K562 (cell line): ENCODE measurements around the gene CENPN. TPM values are rescaled to one million over a fixed set of nuclear protein-coding genes. Genes with fewer than 3 reads are reported as not detected.

ENCODE experiments used
- ATAC-seq: fragments of 200-7000 bp; cut with Tn5 transposase; 3 replicates; pipeline ENCODE4 v1.9.1; 2020; ENCODE audit warnings: moderate library complexity
- BruUV-seq: library from RNA; stranded (reverse); fragments of 400-500 nt; replicated peaks from 2 replicates; lab custom pipeline; 2021; lab: Mats Ljungman, UMichigan
- CTCF ChIA-PET: fragments of 300-600 bp; formaldehyde crosslinking; extraction: SDS; loops from one replicate; lab custom pipeline; 2021; ENCODE audit warnings: low intra/inter-chr PET ratio; lab: Yijun Ruan, JAX
- POLR2A ChIA-PET: fragments of 300-600, 350-650 bp; sonication (Branson Sonifier 250); formaldehyde crosslinking; extraction: SDS; loops from one replicate; lab custom pipeline; 2021; ENCODE audit warnings: antibody characterized with exemption, inconsistent platforms; lab: Yijun Ruan, JAX
- DNase-seq, 4 experiments: peaks; one replicate each; pipeline versions ENCODE4 v3.0.0 to v3.0.0-alpha.2; 2011 to 2018; ENCODE audit warnings: low spot score in 3 of 4, mixed read lengths in 3 of 4; ENCODE audit errors: extremely low read depth in 1 of 4
- FAIRE-seq: peaks from 2 replicates; lab custom pipeline; 2011; peaks lifted over from hg19 to GRCh38; lab: Jason Lieb, UNC
- H2AFZ ChIP-seq: 2 replicates; pipeline ENCODE4 v1.6.0; 2011; ENCODE audit warnings: low read depth, low read length, control low read depth, inconsistent platforms
- H3K27ac ChIP-seq: fragments of 200-600 bp; 3 replicates; pipeline ENCODE4 v1.8.0; 2011; ENCODE audit warnings: low read depth, mild to moderate bottlenecking, control low read depth, inconsistent platforms, low read length, moderate library complexity, mixed read lengths; ENCODE audit errors: extremely low read depth
- H3K27me3 ChIP-seq, 2 experiments: fragments of 300-600 bp in 1 of 2; 2 replicates in 1 of 2; 3 replicates in 1 of 2; pipeline versions ENCODE4 v1.6.0 to v1.8.0; 2011; ENCODE audit warnings: inconsistent platforms in 2 of 2, low read length in 2 of 2, mild to moderate bottlenecking in 1 of 2, mixed read lengths in 1 of 2, moderate library complexity in 1 of 2; ENCODE audit not compliant: control insufficient read depth in 2 of 2, insufficient read depth in 2 of 2
- H3K36me3 ChIP-seq: fragments of 300-600 bp; 3 replicates; pipeline ENCODE4 v1.8.0; 2011; ENCODE audit warnings: mild to moderate bottlenecking, low read length, inconsistent platforms; ENCODE audit not compliant: control insufficient read depth, insufficient read depth
- H3K4me1 ChIP-seq, 2 experiments: fragments of 200-600 bp in 1 of 2; replicated peaks in 1 of 2; 2 replicates in 1 of 2; 3 replicates in 1 of 2; pipeline versions ENCODE4 v1.5.1 to v1.8.0; 2011; ENCODE audit warnings: inconsistent platforms in 2 of 2, low read length in 2 of 2, mild to moderate bottlenecking in 1 of 2, mixed read lengths in 1 of 2, moderate library complexity in 1 of 2; ENCODE audit not compliant: control insufficient read depth in 2 of 2, insufficient read depth in 2 of 2
- H3K4me2 ChIP-seq: 2 replicates; pipeline ENCODE4 v1.6.1; 2011; ENCODE audit warnings: low read length, control low read depth, inconsistent platforms, mixed read lengths; ENCODE audit not compliant: insufficient read depth
- H3K4me3 ChIP-seq: fragments of 200-600 bp; sonication (generic), shearing (Covaris generic); 2 replicates; pipeline ENCODE4 v1.5.1; 2016; ENCODE audit warnings: control low read depth, inconsistent platforms
- H3K79me2 ChIP-seq: fragments of 200-600 bp; 3 replicates; pipeline ENCODE4 v1.8.0; 2011; ENCODE audit warnings: low read length, inconsistent platforms; ENCODE audit not compliant: control insufficient read depth, insufficient read depth
- H3K9ac ChIP-seq, 2 experiments: 2 replicates each; pipeline versions ENCODE4 v1.6.0 to v1.6.1; 2011; ENCODE audit warnings: low read depth in 2 of 2, low read length in 2 of 2, control low read depth in 1 of 2, inconsistent platforms in 1 of 2, mild to moderate bottlenecking in 1 of 2, mixed read lengths in 1 of 2; ENCODE audit not compliant: insufficient read depth in 1 of 2
- H3K9me1 ChIP-seq: one replicate; pipeline ENCODE4 v1.6.0; 2011; ENCODE audit warnings: inconsistent platforms, mild to moderate bottlenecking, low read length, moderate library complexity; ENCODE audit not compliant: control insufficient read depth, insufficient read depth
- H3K9me3 ChIP-seq: replicated peaks from 2 replicates; pipeline ENCODE4 v1.5.1; 2011; ENCODE audit warnings: low read depth, low read length, inconsistent platforms; ENCODE audit not compliant: control insufficient read depth, insufficient read depth
- H4K20me1 ChIP-seq: replicated peaks from 2 replicates; pipeline ENCODE4 v1.6.1; 2011; ENCODE audit warnings: low read length, inconsistent platforms, mixed read lengths; ENCODE audit not compliant: control insufficient read depth, insufficient read depth
- AFF1 ChIP-seq, 2 experiments: fragments of 450-650 bp; IDR thresholded peaks; 2 replicates each; pipeline ENCODE4 v1.6.1; 2018; ENCODE audit warnings: mild to moderate bottlenecking in 2 of 2, low read depth in 1 of 2; ENCODE audit not compliant: partially characterized antibody in 2 of 2
- ATF3 ChIP-seq, 2 experiments: fragments of 450-650 bp in 1 of 2; sonication (generic) in 1 of 2; formaldehyde crosslinking in 1 of 2; IDR thresholded peaks in 1 of 2; conservative IDR thresholded peaks in 1 of 2; 2 replicates each; pipeline versions ENCODE4 v1.6.1 to v1.8.1; 2016 to 2023; ENCODE audit warnings: mild to moderate bottlenecking in 2 of 2, moderate library complexity in 2 of 2, inconsistent platforms in 1 of 2, missing genetic modification reagents in 1 of 2
- C11orf30 ChIP-seq: fragments of 450-650 bp; IDR thresholded peaks from 2 replicates; pipeline ENCODE4 v1.6.1; 2016; ENCODE audit warnings: low read depth, mild to moderate bottlenecking
- CREB3 ChIP-seq: fragments of 450-650 bp; conservative IDR thresholded peaks from 2 replicates; pipeline ENCODE4 v1.6.1; 2016; ENCODE audit warnings: missing genetic modification characterization, low read depth, mild to moderate bottlenecking, missing compliant biosample characterization, moderate library complexity
- CREM ChIP-seq: IDR thresholded peaks from 2 replicates; pipeline ENCODE4 v1.6.1; 2014; ENCODE audit warnings: antibody characterized with exemption, low read depth
- FOXP1 ChIP-seq: sonication (generic); formaldehyde crosslinking; IDR thresholded peaks from 2 replicates; pipeline ENCODE4 v1.8.0; 2022; ENCODE audit warnings: mild to moderate bottlenecking, missing genetic modification reagents
- GABPB2 ChIP-seq: fragments of 250-450 bp; sonication (Bioruptor Pico); conservative IDR thresholded peaks from 2 replicates; pipeline ENCODE4 v1.5.1; 2021; ENCODE audit warnings: mild to moderate bottlenecking
- KDM1A ChIP-seq, 2 experiments: fragments of 450-650 bp; IDR thresholded peaks; 2 replicates each; pipeline ENCODE4 v1.6.1; 2016; ENCODE audit warnings: mild to moderate bottlenecking in 2 of 2
- MEIS2 ChIP-seq: fragments of 450-650 bp; IDR thresholded peaks from 2 replicates; pipeline ENCODE4 v1.6.1; 2014; ENCODE audit warnings: mild to moderate bottlenecking; ENCODE audit not compliant: partially characterized antibody
- NFE2L1 ChIP-seq: fragments of 450-650 bp; IDR thresholded peaks from 2 replicates; pipeline ENCODE4 v1.6.1; 2016; ENCODE audit warnings: missing genetic modification characterization, low read depth, mild to moderate bottlenecking, missing compliant biosample characterization, moderate library complexity, borderline replicate concordance
- STAT5A ChIP-seq: IDR thresholded peaks from 2 replicates; pipeline ENCODE4 v1.6.1; 2012; ENCODE audit warnings: low read length, inconsistent platforms, borderline replicate concordance
- ZNF316 ChIP-seq: fragments of 450-650 bp; IDR thresholded peaks from 2 replicates; pipeline ENCODE4 v1.6.1; 2016
- WGBS: fragments of 100-300 bp; shearing (Covaris generic); methylation state at CpG from one replicate; pipeline ENCODE4 v1.1.6; 2016; ENCODE audit warnings: low coverage, mixed read lengths; ENCODE audit not compliant: insufficient coverage; ENCODE audit errors: missing lambda C conversion rate; 5-methylcytosine and 5-hydroxymethylcytosine counted together
- in situ Hi-C: fragments of 300-500 bp; cut with MboI; formaldehyde crosslinking; loops from 4 replicates; pipeline ENCODE4 v1.15.0; 2018; ENCODE audit warnings: inconsistent platforms, mixed read lengths
- intact Hi-C: fragments of 100-400 bp; cut with micrococcal nuclease; formaldehyde crosslinking; loops from 2 replicates; pipeline ENCODE4 v1.14.2; 2022
- polyA plus RNA-seq, 8 experiments: library from polyadenylated mRNA; depleted of rRNA in 4 of 8; stranded (reverse) in 5 of 8; unstranded in 3 of 8; fragments of >200 nt; fragmentation: Nextera tagmentation in 2 of 8; fragmentation: Illumina TruSeq in 1 of 8; extraction: Ambion mirVana in 2 of 8; extraction: Trizol in 1 of 8; gene quantifications; 2 replicates each; pipeline versions ENCODE4 v1.2.1 to v1.2.3, GENCODE V29; 2011 to 2014; ENCODE audit warnings: inconsistent platforms in 1 of 8, missing spikeins in 1 of 8
- total RNA-seq, 7 experiments: library from RNA; depleted of rRNA in 6 of 7; stranded (reverse); fragments of >200 nt in 6 of 7; fragmentation: Illumina TruSeq in 2 of 7; extraction: Trizol in 2 of 7; gene quantifications; 2 replicates each; pipeline versions ENCODE4 v1.2.1 to v1.2.3, GENCODE V29; 2011 to 2021; ENCODE audit warnings: low replicate concordance in 1 of 7

CENPN gene
- total and polyA plus RNA-seq, 9 of the 15 experiments (the other 6 are each of a cell fraction or from before 2014, with no cell fraction given): 92.3 to 384 (median 140) TPM

GRCh38 chr16:81036751-81037350, 29.8 kb downstream of the CENPN start:
- no peaks in the 10 kb centered on the region for H3K9me3 ChIP-seq
- no peaks in the 10 kb centered on the region for H3K27me3 ChIP-seq
- peak overlapping the region; percentile 90 for H3K4me2 ChIP-seq
- peak overlapping the region; percentile 72 for H3K27ac ChIP-seq
- DNase-seq (peak in 2 of 4 experiments; percentile 61 to 73), ATAC-seq (peak; percentile 66), FAIRE-seq (peak; percentile 77)
- ChIA-PET CTCF (interaction anchor here (0.6 to 1.3 kb wide), 2 partner anchors 40 to 68 kb away, joined by 5 read pairs; partner anchors contain the start of gene C16orf46), POLR2A (interaction anchor here (0.6 to 1.7 kb wide), 9 partner anchors 8 to 158 kb away, joined by 3 to 10 read pairs (median 3); partner anchors contain the start of genes C16orf46, CENPN and CMC2)
- intact Hi-C loops: loop anchor here (2.0 to 5.0 kb wide), 3 partner anchors 40 to 160 kb away; partner anchors contain the start of genes C16orf46 and GCSH
- peaks cover 9 to 14% of the 10 kb centered on the region in 2 experiments for H3K4me1 ChIP-seq
- TSS peak; percentile 49 for BruUV-seq
- peaks cover 28% of the 10 kb centered on the region for H3K79me2 ChIP-seq
- peak overlapping the region; percentile 86 for H3K4me3 ChIP-seq
- peak overlapping the region; percentile 69 to 96; a peak in 3 of 4 replicates for H3K9ac ChIP-seq
- no peaks in the 10 kb centered on the region for H3K9me1 ChIP-seq
- in situ Hi-C loops: no loop called here
- H2AFZ ChIP-seq: peak overlapping the region; percentile 88
- peaks cover 49% of the 10 kb centered on the region for H3K36me3 ChIP-seq
- WGBS: 5% methylated on average over 10 of the region's 10 CpGs
- no peaks in the 10 kb centered on the region; the same call in 1 of the 2 replicates for H4K20me1 ChIP-seq
- TF ChIP-seq FOXP1 (CRISPR knock-in tag) (0 out of 2 replicates have a peak, but pooled peaks have one; percentile 21), KDM1A (IDR thresholded peaks at IDR 0.05) (no peak), ZNF316 (peak; percentile 92), GABPB2 (CRISPR knock-in tag) (no peak), AFF1 (IDR thresholded peaks at IDR 0.05; ENCODE audit: low read depth in 1 of 2, partially characterized antibody in 2 of 2) (no peak), MEIS2 (peak; percentile 32), STAT5A (peak; percentile 33; the same call in 1 of the 2 replicates), ATF3 (IDR thresholded peaks at IDR 0.05) (0 out of 2 replicates have a peak, but pooled peaks have one; percentile 15), ATF3 (CRISPR knock-in tag; conservative IDR thresholded peaks at IDR 0.05) (no peak), CREM (0 out of 2 replicates have a peak, but pooled peaks have one; percentile 17), C11orf30 (peak; percentile 78), NFE2L1 (tag) (peak; percentile 40; the same call in 1 of the 2 replicates), CREB3 (tag) (0 out of 2 replicates have a peak, but pooled peaks have one; percentile 24)
